Coronary artery (tissue), 2 donors: ENCODE results near the gene C5AR2.
"Not testable (repeated sequence)": the region's sequence is repeated elsewhere in the genome, so short reads cannot be mapped to it uniquely, and the experiment has no call there.

ENCODE experiments used
- DNase-seq: peaks from one replicate; pipeline ENCODE4 v3.0.0-alpha.2; 2017; ENCODE audit warnings: low spot score
- H3K27ac ChIP-seq, 2 donors: fragments of 200-600 bp; sonication (generic); one replicate each; pipeline ENCODE4 v1.5.1; 2016 to 2019
- H3K4me3 ChIP-seq: fragments of 200-600 bp; sonication (generic); 2 replicates; pipeline ENCODE4 v1.5.1; 2016; ENCODE audit warnings: mild to moderate bottlenecking, moderate library complexity
- TF ChIP-seq, protein P1 (sequence below): fragments of 200-600 bp; sonication (generic); IDR thresholded peaks from one replicate; pipeline ENCODE4 v1.5.1; 2019; ENCODE audit warnings: antibody characterized with exemption

Gene C5AR2

DNA sequence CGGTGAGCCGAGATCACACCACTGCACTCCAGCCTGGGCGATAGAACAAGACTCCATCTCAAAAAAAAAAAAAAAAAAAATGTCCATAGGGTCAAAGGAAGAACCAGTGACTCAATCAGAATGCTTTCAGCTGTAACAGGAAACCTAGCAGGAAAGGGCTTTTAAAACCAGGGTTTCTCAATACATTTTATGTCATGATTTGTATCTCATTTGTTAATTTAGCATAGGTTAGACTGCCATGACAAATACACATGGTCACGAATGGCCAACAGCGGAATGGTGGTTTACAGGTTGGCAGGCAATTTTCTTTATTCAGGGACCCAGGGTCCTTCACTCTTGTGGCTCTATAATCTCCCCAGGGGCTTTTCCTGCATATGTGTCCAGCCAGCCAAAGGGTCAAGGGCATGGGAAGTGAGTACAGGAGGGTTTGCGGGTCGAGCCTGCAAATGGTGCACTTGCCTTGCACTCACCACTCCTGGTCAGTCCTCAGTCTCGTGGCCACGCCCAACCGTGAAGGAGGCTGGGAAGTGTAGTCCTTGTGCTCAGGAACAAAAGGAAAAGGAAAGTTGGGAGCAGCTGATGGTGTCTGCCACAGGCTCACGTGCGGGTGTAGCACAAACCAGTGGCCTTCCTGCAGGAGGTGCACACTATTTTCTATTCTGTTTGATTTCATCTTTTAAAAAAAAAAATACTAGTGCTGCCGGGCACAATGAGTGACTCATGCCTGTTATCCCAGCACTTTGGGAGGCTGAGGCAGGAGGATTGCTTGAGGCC lies 32.0 kb downstream of the C5AR2 start:
- no peak for DNase-seq
- Histone ChIP-seq H3K27ac (no peak overlapping the region), H3K4me3 (no peak overlapping the region)
- TF ChIP-seq, protein P1, sequence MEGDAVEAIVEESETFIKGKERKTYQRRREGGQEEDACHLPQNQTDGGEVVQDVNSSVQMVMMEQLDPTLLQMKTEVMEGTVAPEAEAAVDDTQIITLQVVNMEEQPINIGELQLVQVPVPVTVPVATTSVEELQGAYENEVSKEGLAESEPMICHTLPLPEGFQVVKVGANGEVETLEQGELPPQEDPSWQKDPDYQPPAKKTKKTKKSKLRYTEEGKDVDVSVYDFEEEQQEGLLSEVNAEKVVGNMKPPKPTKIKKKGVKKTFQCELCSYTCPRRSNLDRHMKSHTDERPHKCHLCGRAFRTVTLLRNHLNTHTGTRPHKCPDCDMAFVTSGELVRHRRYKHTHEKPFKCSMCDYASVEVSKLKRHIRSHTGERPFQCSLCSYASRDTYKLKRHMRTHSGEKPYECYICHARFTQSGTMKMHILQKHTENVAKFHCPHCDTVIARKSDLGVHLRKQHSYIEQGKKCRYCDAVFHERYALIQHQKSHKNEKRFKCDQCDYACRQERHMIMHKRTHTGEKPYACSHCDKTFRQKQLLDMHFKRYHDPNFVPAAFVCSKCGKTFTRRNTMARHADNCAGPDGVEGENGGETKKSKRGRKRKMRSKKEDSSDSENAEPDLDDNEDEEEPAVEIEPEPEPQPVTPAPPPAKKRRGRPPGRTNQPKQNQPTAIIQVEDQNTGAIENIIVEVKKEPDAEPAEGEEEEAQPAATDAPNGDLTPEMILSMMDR: no peak

DNA sequence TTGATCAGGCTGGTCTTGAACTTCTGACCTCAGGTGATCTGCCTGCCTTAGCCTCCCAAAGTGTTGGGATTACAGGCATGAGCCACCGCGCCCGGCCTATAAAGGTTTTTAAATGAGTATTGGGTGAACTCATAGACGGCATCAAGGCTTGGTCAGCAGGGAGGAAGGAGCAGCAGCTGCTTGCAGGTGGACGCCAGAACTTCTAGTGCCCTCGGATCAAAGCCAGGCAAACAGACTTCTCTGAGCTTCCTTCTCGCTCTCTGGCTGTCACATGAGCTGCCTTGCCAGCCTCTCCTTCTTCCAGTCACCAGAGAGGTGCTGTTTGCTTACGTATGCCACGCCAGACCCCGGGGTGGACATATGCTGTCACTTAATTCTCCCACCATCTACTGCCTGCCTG lies 33.5 kb downstream of the C5AR2 start:
- not testable (repeated sequence) for DNase-seq, H3K27ac ChIP-seq

DNA sequence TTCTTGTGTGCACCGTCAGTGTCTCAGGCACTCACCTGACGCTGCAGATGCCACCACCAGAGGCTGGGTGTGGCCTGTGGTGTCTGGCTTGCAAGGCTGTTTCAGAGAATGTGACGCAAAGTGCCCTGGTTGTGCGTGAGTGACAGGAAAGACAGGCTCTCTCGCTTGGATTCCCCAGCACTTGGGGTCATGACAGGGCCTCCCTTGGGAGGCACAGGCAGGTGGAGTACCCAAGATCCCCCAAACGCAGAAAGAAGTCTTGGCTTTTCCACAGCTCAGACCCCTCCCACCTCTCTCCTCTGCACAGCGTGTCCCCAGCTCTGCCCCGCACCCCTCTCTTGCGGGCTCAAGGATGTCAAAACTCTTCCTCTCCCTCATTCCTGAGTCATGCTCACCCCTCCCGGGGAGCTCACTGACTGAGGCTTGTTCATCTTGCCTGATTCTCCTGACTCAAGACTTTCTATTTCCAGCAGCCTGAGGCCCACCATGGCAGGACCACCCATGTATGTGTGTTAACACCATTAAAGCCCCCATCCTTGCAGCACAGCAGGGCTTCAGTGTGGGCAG lies 38.2 kb downstream of the C5AR2 start:
- Histone ChIP-seq H3K4me3 (no peak overlapping the region), H3K27ac (no peak overlapping the region)
- no peak for DNase-seq
- TF ChIP-seq, protein P1: no peak

More for the DNA sequence above, 33.5 kb downstream of the C5AR2 start:
- H3K4me3 ChIP-seq: not testable (repeated sequence)

DNA sequence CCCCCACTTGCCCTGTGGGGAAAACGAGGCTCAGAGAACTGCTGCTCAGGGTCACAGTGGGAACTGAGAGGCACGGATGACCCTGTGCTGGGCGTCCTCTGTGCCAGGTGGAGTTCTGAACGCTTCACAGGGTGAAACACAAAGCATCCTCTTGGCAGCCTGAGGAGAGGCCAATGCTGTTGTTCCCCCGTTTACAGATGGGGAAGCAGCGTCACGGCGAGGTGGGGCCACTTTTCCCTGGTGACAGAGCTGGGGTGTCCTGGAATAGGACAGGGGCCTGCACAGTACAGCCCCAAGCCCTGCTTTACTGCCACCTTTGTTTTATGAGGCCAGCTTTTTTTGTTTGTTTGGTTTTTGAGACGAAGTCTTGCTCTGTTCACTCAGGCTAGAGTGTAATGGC lies 39.3 kb downstream of the C5AR2 start:
- Histone ChIP-seq H3K27ac (no peak overlapping the region), H3K4me3 (no peak overlapping the region)
- DNase-seq: no peak
- TF ChIP-seq, protein P1: no peak

DNA sequence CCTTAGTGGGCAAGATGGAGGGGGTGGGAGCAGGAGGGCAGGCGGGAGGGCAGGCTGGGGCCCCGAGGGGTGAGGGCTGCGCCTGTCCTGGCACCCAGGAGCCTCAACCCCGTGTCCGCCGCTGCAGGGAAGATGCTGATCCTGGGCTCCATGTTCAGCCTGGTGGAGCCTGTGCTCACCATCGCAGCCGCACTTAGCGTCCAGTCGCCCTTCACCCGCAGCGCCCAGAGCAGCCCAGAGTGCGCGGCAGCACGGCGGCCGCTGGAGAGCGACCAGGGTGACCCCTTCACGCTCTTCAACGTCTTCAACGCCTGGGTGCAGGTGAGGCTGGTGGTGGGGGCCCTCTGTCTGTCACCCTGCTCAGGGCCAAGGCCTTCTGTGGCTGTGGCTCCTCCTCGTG lies 40.6 kb downstream of the C5AR2 start:
- H3K27ac ChIP-seq: no peak overlapping the region
- TF ChIP-seq, protein P1: no peak
- no peak overlapping the region for H3K4me3 ChIP-seq
- no peak for DNase-seq

DNA sequence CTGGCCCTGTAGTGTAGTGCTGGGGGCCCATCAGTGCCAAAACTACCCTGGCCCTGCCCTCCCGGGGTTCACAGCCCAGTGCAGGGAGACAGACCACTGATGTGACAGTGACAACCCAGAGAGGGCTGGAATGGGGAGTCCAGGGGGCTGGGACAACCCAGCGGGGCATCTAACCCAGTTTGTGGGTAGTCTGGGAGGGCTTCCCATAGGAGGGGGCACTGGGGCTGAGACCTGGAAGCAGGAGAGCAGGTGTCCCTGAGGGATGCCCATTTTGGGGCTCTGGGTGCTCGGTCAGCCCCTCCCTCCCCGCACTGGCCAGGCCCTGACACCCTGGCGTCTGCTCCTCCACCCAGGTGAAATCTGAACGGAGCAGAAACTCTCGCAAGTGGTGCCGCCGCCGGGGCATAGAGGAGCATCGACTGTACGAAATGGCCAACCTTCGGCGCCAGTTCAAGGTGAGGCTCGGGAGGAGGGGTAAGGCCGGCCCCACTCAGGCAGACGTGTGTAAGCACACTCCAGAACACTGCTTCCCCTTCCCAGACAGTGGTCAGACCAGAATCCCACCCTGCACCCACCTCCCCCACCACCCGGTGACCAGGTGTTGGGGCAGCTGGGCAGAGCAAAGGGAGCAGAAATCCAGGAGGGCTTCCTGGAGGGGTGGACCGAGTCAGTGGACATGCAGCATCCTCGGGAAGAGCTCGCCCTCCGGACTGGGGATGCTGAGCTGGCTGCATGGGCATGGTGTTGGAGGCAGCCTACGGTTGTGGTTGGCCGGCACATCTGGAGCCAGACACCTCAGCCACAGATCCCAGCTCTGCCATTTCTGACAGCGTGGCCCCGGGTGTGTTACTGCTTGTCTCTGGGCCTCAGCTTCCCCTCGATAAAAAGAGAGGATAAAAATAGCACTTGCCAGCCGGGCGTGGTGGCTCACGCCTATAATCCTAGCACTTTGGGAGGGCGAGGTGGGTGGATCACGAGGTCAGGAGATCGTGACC lies 41.6 kb downstream of the C5AR2 start:
- TF ChIP-seq, protein P1: no peak
- DNase-seq: no peak

More for the DNA sequence above, 41.6 kb downstream of the C5AR2 start:
- Histone ChIP-seq H3K4me3 (no peak overlapping the region), H3K27ac (no peak overlapping the region)
